Measurements from ENCODE around the gene CITED4. TPM values are rescaled to one million over a fixed set of nuclear protein-coding genes. Genes with fewer than 3 reads are reported as not detected.
A peak's percentile ranks its signal among the peaks of the same experiment; 100 is the strongest.

CITED4 gene
- total and polyA plus RNA-seq, 3 donors from 2014 or later: 20.1 to 124 (median 79.0) TPM

GRCh38 chr1:40884055-40884795 is 22.1 kb upstream of the CITED4 start:
- Histone ChIP-seq H3K4me3 (peak overlapping the region; percentile 24 to 38), H3K4me1 (no peaks in the 10 kb centered on the region), H3K27ac (no peak overlapping the region), H3K27me3 (no peaks in the 10 kb centered on the region), H3K9me3 (no peaks in the 10 kb centered on the region), H3K36me3 (ENCODE audit: low read depth, missing control alignments) (no peaks in the 10 kb centered on the region)
- no peak for DNase-seq
- TF ChIP-seq CTCF (IDR thresholded peaks at IDR 0.05) (no peak), POLR2A (IDR thresholded peaks at IDR 0.05) (no peak)
- WGBS, 2 donors: 29 to 36% methylated on average over 38 to 48 of the region's 73 CpGs
- intact Hi-C loops (cut with DNase I; ENCODE audit: low total_unique reads): no loop called here

GRCh38 chr1:40880813-40881549 is 18.8 kb upstream of the CITED4 start:
- no peaks in the 10 kb centered on the region for H3K27me3 ChIP-seq
- no peaks in the 10 kb centered on the region for H3K36me3 ChIP-seq (ENCODE audit: low read depth, missing control alignments)
- 75 to 96% methylated on average over 4 to 6 of the region's 6 CpGs for WGBS, 2 donors
- H3K4me1 ChIP-seq: no peaks in the 10 kb centered on the region
- TF ChIP-seq POLR2A (IDR thresholded peaks at IDR 0.05): no peak
- no peak for DNase-seq
- intact Hi-C loops (cut with DNase I; ENCODE audit: low total_unique reads): no loop called here
- H3K4me3 ChIP-seq: no peak overlapping the region
- no peak overlapping the region for H3K27ac ChIP-seq
- H3K9me3 ChIP-seq: no peaks in the 10 kb centered on the region

GRCh38 chr1:40879482-40880175 is 17.5 kb upstream of the CITED4 start:
- intact Hi-C loops (cut with DNase I; ENCODE audit: low total_unique reads): no loop called here
- H3K4me3 ChIP-seq: no peak overlapping the region
- no peak overlapping the region for H3K27ac ChIP-seq
- no peaks in the 10 kb centered on the region for H3K4me1 ChIP-seq
- 94 to 96% methylated on average over 11 of the region's 11 CpGs for WGBS, 2 donors
- H3K27me3 ChIP-seq: no peaks in the 10 kb centered on the region
- TF ChIP-seq POLR2A (IDR thresholded peaks at IDR 0.05): no peak
- TF ChIP-seq CTCF (IDR thresholded peaks at IDR 0.05): no peak
- H3K9me3 ChIP-seq: no peaks in the 10 kb centered on the region
- H3K36me3 ChIP-seq (ENCODE audit: low read depth, missing control alignments): no peaks in the 10 kb centered on the region
- no peak for DNase-seq

GRCh38 chr1:40878906-40879305 is 16.7 kb upstream of the CITED4 start:
- DNase-seq: no peak
- H3K27ac ChIP-seq: no peak overlapping the region
- no peaks in the 10 kb centered on the region for H3K27me3 ChIP-seq
- no peaks in the 10 kb centered on the region for H3K4me1 ChIP-seq
- 91 to 100% methylated on average over 2 of the region's 2 CpGs for WGBS, 2 donors
- intact Hi-C loops (cut with DNase I; ENCODE audit: low total_unique reads): no loop called here
- H3K4me3 ChIP-seq: no peak overlapping the region
- H3K9me3 ChIP-seq: no peaks in the 10 kb centered on the region
- TF ChIP-seq CTCF (IDR thresholded peaks at IDR 0.05): no peak
- no peak for TF ChIP-seq POLR2A (IDR thresholded peaks at IDR 0.05)
- no peaks in the 10 kb centered on the region for H3K36me3 ChIP-seq (ENCODE audit: low read depth, missing control alignments)

- Histone ChIP-seq H3K4me1 (no peaks in the 10 kb centered on the region), H3K36me3 (ENCODE audit: low read depth, missing control alignments) (no peaks in the 10 kb centered on the region), H3K9me3 (no peaks in the 10 kb centered on the region), H3K4me3 (no peak overlapping the region), H3K27me3 (no peaks in the 10 kb centered on the region), H3K27ac (no peak overlapping the region)
- DNase-seq: no peak
- intact Hi-C loops (cut with DNase I; ENCODE audit: low total_unique reads): no loop called here
- 54 to 57% methylated on average over 4 of the region's 4 CpGs for WGBS, 2 donors
- TF ChIP-seq CTCF (IDR thresholded peaks at IDR 0.05): no peak
- no peak for TF ChIP-seq POLR2A (IDR thresholded peaks at IDR 0.05)
Measured at GRCh38 chr1:40877698-40878097, 15.5 kb upstream of the CITED4 start.

All from testis (tissue), 3 donors.